Amniotic epithelial cell (primary cell): Measurements from ENCODE around the gene TBC1D22A.

Experiments
- DNase-seq: peaks from one replicate; pipeline ENCODE4 v3.0.0-alpha.2; 2010; ENCODE audit warnings: low read depth

Gene TBC1D22A

DNA sequence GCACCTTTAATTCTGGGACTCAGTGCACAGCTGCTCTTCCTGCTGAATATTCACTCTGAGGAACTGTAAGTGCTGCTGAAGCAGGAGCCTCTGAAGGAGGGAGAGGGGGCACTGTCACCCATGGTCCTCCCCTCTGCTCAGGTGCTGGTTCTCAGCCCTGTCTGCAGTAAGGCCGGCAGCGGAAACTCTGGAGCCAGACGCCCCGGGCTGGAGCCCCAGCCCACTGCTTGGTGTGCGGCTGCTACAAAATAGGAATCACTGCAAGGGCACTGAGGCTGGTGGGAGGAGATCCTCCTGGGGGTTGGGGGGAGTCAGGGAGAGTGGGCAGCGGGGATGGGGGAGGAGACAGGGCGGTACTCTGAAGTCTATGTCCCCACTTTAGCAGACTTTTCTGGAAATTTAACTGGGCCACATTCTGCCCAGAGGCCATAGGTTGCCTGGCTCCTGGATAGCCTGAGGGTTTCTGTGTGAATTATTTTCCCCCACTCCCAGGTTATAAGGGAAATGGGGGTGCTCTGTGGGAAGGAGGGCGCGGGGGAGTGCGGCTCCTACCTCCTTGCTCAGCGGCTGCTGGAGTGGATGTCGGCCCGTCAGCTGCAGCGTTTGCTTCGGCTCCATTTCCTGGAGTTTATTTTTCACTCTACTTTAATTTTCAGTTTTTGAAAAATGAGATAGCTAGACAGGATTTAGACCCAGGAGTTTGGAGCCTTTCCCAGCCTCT lies 33.6 kb downstream of the TBC1D22A start:
- DNase-seq = no peak

DNA sequence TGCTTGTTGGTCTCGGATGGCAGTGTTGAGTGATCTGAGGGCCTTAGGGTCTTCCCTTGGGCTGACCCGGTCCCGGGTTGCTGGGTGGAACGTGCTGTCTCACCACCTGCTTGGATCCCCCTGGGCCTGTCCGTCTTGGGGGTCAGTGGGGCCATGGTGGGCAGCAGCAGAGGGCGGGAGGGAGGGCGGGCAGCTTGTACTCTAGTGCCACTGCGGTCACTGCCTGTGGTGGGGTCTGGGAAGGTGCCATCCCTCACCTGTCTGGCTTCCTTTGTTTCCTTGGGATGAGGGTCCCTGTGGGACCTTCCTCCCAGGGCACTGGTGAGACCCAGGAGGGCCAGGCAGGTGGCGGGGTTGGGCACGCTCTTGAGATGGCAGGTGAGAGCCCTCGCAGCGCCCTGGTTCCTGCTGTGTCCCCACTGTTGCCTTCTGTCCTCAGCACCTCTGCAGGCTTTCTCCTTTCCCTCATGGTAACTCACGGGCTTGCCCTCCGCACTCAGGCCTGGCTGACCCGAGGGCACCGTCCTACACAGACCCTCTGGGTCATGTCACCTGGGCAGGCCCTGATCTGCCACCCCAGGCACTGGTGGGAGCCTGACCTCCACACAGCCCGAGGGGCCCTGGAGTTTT lies 34.2 kb downstream of the TBC1D22A start:
- DNase-seq = no peak

DNA sequence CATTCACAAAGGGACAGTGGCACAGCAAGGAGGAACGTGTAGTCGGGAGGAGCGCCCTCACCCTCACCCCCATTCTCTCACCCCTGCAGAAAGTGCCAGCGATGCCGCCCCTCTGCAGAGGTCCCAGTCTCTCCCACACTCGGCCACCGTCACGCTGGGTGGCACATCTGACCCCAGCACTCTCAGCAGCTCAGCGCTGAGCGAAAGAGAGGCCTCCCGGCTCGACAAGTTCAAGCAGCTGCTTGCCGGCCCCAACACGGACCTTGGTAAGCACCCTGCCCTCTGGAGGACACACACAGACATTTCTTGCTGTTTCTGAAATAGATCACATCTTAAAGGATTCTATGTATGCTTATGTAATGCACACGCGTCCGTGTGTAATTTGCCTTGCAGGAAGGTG lies 34.9 kb downstream of the TBC1D22A start:
- DNase-seq = peak; percentile 62

DNA sequence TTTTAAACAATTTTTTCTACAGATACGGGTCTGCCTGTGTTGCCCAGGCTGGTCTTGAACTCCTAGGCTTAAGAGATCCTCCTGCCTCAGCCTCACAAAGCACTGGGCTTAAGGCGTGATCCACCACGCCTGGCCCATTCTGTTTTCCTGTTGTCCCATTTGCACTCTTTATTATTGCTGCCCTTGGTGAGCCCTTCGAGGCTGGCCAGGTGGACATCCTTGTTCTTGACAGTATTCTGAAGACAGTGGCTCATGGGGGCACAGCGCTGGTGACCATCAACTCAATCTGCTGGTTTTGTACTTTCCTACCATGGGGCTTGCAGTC lies 35.6 kb downstream of the TBC1D22A start:
- DNase-seq = no peak

DNA sequence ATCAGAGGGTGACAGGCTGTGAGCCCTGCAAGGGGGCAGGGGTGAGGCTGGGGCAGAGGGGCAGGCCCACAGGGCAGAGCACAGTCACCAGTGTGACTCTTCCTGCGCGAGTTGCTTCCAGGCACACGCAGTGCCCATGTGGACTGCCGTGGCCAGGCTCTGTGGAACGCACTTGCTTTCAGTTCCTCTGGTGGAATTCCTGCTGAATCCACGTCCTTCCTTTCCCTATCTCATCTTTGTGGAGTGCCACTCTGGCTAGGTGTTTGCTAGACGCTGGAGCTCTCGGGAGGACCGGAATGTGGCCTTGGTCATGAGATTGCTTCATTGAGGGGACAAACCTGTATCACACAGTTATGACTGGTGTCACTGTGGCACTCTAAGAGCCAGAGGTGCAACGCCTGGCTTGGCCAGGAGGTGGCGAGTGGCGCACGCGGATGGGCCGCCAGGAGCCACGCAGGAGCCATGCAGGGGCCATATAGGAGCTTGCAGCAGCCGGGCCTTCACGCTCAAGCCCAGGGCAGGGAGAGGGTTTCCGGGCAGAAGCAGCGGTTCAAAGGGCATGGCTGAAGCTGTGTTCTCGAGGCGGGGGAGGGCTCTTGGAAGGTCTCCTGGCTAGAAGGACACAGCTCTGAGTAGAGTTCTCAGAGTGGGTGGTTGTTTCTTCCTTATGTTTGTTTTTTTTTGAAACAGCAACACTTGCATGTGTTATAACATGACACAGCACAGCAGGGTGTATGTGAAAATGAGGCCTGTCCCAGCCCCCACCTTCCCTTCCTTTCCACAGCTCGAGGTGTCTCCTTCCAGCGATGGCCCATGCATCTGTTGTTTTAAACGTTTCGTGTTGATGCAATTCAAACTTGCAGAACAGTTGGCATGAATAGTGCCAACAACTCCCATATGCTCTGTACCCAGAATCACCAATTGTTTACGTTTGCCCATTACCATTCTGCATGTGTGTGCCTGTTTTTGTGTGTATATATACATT lies 36.2 kb downstream of the TBC1D22A start:
- DNase-seq = peak; percentile 58

DNA sequence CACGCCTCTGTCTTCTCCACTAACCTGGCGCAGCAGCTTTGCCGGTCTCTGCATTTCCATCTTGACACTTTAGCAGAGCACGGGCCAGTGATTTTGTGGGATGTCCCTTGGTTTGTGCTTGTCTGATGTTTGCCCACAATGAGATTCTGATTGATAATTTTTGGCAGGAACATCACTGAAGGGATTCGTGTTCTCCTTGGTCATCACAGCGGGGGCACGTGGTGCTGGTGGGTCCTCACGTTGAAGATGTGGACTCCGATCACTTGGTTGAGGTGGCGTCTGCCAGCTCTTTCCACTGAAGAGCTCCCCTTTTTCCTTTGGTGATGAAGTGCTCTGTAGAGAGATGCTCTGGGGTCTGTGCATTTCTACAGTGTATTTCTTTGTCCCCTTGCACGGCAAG lies 37.2 kb downstream of the TBC1D22A start:
- DNase-seq = no peak

DNA sequence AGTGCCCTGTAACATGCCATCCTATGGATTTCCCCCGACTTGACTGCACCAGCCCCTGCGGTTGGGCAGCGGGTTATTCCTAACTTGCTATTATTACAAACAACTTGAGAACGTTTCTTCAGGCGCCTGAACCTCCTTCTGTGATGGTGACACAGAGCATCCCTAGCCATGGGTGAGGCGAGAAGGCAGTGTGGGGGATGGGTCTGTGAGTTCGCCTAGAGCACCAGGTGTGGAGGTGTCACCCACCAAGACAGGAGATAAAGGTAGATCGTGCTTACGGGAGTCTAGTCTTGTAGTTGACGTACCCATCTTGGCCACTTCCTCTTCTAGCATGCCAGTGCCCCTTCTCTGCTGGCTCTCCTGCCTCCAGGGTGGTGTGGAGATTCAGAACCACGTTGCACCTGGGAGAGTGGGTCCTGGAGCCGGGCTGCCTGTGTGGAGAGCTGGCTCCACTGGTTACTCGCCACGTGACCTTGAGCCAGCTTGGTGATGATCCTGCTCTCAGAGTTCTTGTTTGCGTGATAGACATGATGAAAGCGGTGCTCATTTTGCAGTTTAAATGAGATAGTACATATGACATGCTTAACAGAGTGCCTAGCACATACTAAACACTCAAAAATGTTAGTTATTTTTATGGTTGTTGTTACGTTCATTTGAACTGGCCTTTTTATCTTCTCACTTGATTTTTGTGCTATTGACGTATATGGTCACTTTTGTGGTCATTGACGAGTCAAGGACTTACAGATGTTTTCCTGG lies 37.8 kb downstream of the TBC1D22A start:
- DNase-seq = no peak

DNA sequence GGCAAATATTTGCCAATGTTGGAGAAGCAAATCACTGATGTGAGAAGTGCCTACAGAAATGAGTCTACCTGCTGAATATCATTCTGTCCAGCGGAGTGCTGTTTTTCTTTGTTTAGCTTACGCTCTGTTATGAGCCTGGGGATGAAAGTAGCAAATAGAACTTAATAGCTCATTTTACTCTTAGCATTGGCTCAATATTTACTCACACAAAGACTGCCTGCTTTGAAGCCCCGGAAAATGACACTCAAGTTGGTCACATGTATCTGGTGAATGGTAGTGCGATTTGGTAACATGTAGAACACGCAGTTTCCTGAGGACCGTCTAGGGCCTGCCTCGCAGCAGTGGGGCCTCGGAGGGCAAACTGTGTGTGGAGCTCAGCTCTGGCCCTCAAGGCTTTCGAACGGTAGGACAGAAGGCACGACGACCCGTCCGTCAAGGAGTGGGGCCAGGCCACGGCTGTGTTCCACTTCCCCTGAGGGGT lies 38.9 kb downstream of the TBC1D22A start:
- DNase-seq = no peak

DNA sequence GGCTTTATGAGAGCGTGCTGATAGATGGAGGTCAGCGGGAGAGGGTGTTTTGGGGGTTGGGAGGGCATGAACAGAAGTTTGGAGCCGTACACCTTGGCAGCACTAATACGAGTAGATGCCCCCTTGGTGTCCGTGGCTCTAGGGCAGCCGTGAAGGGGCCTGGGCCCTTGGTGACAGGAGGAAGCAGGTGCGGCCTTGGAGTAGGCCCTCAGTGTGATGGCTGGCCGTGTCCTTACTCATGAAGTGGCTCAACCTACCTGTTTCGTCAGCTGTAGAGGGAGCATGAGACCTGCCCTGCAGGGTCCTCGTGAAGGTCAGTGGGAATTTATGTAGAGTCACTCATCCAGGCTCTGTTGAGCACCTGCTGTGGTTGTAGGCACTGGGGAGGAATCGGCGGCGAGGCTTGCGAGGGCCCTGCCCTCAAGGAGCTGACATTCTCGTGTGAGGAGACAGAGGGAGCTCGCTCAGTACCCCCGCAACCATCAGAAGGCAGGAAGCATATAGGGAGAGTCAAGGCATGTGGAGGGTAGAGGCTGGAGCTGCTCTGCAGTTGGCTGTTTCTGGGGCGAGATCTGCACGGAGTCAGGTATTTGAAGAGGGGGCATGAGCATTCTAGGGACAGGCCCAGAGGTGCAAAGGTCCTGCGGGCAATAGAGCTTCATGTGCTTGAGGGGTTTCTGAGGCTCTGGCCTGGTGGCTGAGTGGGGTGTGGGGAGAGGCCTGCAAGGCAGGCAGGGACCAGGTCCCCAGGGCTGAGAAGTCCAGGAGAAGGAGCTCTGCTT lies 39.6 kb downstream of the TBC1D22A start:
- DNase-seq = no peak

DNA sequence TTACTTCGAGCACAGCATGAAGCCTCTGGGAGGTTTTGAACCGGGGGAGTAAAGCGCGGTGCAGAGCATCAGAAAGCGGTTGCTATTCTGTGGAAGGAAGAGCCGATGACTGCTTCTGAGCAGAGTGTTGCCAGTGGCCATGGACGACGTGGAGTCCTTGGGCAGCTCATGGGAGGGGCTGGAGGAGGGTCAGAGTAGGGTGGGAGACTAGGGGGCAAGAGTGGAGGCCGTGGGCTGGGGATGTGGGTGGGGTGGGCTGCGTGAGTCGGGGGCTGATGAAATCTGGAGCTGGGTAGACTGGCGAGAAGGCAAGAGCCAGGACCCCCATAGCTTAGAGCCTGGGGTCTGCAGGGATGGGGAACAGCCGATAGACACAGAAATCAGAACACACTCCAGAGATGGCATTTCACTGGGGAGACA lies 40.2 kb downstream of the TBC1D22A start:
- DNase-seq = no peak

DNA sequence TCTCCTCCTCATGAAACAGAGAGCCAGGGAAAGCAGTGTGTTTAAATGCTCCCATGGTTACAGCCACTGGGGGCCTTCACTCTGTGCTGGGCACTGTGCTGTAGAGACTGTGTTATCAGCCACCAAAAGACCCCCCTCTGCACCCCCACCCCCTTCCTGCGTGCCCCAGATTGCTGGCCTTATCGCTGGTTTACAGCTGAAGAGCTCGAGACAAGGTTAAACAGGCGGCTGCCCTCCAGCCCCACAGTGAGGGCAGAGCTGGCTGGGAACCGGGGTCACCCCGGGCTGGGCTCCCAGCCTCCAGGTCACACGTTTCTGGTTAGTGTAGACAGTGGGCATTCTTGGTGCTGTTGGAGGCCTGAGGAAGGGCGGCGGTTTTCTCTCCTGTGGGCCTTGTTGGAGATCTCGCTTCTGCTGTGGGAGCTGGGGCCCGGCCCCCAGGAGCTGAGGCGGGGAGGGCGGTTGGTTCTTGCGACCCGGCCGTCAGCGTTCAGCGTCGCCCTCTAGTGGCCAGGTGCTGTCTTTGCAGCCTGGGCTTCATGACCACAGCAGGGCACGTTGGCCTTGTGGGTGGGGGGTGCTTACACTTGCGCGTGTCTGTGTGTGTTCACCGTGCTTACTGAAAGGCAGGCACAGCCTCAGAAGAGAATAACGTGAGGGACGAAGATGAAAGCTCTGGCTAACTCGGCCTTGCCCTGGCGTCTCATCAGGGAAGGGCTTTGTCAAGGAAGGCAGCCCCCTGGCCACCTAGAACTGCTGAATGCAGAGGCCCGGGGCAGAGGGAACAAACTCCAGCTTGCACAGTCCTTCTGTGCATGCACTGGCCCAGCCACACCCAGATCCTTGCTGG lies 40.8 kb downstream of the TBC1D22A start:
- peak; percentile 22 for DNase-seq

DNA sequence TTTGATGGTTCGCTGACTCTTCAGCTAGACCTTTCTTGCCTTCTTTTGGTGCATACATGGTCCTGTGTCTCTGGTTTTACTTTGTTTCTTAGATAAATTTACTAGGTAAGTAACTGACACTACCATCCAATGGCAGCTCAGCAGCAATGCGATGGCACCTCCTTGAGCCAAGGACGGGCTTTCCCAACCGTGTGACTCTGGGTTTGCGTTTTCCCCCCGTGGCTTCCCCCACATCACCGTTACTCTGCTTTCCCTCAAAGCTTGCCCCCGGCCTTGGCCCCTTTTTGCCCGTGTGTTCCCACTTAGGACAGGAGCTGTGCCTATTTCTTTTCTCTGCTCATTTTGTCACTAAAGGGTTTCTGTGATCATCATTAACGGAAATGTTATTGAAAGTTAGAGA lies 41.5 kb downstream of the TBC1D22A start:
- no peak for DNase-seq

DNA sequence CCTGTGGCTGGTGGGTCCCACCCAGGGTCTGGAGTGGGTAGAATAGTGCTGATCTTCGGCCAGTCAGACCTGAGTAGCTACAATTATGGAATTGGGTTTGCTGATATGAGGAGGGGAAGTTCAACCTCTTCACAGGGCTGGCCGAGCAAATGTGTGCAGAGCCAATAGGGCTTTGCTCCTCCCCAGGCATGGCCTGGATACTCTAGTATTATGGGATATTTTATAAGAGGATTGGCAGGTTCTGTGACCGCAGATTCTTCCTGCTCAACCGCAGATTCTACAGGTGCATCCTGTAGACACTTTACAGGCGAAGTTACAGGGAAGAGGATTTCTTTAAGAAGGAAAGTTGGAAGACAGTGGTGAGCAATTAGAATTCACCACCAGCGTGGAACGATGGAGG lies 44.3 kb downstream of the TBC1D22A start:
- no peak for DNase-seq

DNA sequence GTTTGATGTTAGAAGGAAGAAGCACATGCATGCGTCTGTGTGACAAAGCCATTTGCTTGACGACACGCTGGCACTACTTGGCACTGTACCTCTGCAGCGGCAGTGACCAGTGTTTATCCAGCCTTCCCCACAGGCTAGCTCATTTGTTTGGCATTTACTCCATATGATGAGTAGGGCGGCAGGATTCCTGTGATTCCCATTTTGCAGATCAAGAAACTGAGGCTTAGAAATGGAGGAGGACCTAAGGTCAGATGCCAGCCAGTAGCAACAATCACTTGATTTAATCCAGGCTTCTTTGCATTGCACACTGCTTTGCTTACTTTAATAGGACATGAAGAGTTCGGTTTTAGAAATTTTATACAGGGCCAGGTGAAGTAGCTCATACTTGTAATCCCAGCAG lies 45.0 kb downstream of the TBC1D22A start:
- no peak for DNase-seq

DNA sequence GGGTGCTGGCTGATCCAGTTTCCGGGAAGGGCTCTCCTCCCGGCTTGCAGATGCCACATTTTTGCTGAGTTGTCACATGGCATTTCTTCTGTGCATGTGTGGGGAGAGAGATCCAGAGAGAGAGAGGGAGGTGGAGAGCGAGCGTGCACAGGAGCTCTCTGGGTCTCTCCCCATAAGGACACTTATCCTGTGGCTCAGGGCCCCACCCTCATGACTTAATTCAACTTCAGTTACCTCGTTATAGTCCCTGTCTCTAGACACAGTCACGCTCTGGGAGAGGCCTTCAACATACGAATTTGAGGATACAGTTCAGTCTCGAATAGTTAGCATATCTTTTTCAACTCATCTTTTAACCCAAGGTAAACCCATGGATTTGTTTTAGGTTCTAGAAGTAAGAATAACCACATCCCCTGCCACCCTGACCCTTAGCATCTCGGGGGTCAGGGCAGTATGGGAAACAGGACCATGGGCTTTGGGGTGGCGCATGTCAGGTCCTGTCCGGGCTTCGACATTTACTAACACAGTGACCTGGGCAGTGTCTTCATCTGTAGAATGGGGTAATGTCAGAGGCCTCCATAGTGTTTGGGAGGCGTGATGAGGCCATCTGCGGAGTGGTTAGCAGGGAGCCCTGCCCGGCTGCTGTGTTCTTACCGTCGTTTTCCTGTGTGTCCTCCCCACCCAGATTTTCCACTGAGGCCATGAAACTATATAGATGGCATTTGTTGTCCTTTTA lies 46.9 kb downstream of the TBC1D22A start:
- no peak for DNase-seq

DNA sequence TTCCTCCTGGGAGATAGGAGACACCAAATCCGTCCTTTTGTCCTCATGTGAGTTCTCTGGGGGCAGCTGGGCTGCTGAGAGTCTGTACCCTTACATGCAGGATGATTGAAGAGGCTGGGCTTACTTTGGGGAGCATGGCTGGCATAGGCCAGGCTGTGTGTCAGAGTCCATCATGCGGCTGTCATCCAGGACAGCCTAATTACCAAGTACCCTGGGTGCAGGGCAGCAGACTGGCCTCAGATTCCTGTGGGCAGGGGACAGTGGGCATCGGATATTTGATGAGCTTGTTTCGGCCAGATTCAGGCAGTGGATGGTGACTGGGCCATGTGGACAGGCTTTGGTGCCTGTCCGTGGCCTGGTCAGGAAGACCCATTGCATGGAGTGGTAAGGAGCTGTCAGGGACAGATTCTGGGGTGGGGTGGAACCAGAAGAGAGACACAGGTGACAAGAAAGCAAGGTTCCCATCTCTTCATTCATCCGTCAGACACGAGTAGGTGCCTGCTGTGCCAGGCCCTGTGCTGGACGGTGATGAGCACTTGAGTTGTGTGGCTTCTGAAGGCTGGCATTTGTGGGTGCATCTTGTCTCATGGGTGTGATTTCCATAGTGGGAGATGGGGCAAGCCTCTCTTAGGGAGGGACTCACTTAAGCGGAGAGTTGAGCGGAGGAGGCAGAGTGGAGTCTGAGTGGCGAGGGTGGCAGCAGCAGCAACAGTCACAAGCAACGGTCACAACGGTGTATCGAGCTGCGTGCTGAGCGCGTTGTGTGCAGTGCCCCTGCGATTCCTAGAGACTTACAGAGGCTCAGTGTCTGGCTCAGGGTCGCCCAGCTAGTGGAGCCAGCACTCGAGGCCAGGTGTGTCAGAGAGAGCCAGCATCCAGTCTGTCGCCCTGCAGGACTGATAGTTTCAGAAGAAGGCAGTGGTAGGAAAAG lies 48.7 kb downstream of the TBC1D22A start:
- DNase-seq = no peak

DNA sequence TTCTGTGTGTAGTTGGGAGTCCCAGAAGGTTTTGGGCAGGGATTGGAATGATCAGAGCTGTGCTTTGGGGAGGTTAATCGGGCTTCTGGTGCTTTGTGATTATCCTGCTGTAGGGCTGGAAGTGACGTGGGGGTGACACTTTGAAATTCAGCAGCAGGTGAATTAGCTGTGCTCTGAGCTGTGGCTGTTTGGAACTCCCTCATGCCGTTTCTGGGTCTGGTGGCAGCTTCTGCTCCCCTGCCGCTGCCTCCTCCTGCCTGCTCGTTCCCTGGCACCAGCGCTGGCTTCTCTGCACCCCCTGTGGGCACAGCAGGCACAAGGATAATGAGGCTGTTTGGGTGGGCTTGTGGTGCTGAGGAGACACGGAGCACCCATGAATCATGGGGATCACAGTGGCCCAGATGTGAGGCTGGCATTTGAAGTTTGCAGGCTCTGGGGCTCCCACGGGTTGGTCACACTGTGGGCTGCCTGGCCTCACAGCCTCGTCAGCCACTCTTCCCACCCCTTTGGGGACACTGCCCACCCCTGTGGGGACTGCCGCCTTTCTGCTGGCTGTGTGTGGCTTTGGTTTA lies 49.7 kb downstream of the TBC1D22A start:
- DNase-seq = no peak

DNA sequence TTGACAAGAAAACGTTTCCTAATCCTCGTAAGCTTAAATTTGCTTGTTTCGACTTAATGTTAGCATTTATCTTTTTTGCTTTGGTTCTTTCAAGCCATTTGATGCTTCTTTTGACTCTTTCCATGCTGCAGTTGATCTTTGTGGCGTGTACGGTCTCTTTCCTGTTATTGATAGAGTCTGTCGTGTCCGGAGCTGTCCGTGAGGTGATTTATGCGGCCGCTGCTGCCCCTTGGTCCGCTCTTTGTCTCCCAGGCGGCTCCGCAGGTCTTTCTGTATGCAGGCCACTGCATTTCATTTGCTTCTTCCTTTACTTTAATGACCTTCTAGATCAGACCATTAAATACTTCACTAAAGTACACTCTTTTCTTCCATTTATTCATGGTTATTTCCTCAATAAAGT lies 50.3 kb downstream of the TBC1D22A start:
- no peak for DNase-seq
